Measurements from ENCODE around the gene MIPOL1. TPM values are rescaled to one million over a fixed set of nuclear protein-coding genes. Genes with fewer than 3 reads are reported as not detected.

MIPOL1 gene
- total and polyA plus RNA-seq, 2 of the 13 experiments (the other 11 are each of a cell fraction or from before 2014, with no cell fraction given), result 8.6 to 34.2 TPM

DNA sequence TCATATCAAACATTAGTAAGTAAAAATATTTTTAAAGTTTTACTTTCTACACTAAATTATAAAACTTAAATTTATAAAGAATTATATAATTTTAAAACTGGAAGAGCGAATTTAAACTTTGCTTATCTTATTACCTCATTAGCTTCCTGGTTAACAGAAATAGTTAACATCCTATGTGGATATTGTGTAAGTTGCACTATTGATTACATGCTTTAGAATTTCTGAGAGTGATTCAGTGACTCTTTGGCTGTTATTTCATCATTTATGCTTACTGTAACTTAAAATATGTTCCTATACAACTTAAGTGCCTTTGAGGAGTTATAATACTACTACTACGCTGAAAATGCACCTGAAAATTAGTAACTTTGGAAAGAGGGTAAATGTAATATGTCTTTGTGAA lies 295.9 kb downstream of the MIPOL1 start (continued):
- TF ChIP-seq, protein P1, sequence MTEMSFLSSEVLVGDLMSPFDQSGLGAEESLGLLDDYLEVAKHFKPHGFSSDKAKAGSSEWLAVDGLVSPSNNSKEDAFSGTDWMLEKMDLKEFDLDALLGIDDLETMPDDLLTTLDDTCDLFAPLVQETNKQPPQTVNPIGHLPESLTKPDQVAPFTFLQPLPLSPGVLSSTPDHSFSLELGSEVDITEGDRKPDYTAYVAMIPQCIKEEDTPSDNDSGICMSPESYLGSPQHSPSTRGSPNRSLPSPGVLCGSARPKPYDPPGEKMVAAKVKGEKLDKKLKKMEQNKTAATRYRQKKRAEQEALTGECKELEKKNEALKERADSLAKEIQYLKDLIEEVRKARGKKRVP (CRISPR knock-in tag; IDR thresholded peaks at IDR 0.05), result peak in 1 of 2 experiments; percentile 95; a peak in 2 of 4 replicates
- TF ChIP-seq RFX3 (CRISPR knock-in tag; IDR thresholded peaks at IDR 0.05) (no peak), SRSF1 (optimal IDR thresholded peaks at IDR 0.05; ENCODE audit: low read depth, low read length) (no peak), ZNF782 (CRISPR knock-in tag; IDR thresholded peaks at IDR 0.05; ENCODE audit: borderline replicate concordance) (no peak), ZNF652 (CRISPR knock-in tag; IDR thresholded peaks at IDR 0.05; ENCODE audit: borderline replicate concordance, low read depth) (peak; percentile 96), CBX2 (IDR thresholded peaks at IDR 0.05; ENCODE audit: low read depth, low read length) (no peak), CBX2 (CRISPR knock-in tag; IDR thresholded peaks at IDR 0.05; ENCODE audit: low read depth) (no peak), KAT8 (CRISPR knock-in tag; IDR thresholded peaks at IDR 0.05) (0 out of 2 replicates have a peak, but pooled peaks have one; percentile 39), ZNF10 (CRISPR knock-in tag; IDR thresholded peaks at IDR 0.05; ENCODE audit: borderline replicate concordance, low read depth) (no peak), JARID2 (CRISPR knock-in tag; IDR thresholded peaks at IDR 0.05; ENCODE audit: insufficient replicate concordance) (no peak), ATAD3A (CRISPR knock-in tag; IDR thresholded peaks at IDR 0.05) (no peak), MAZ (IDR thresholded peaks at IDR 0.05; ENCODE audit: borderline replicate concordance, low read depth, low read length) (no peak), MAZ (CRISPR knock-in tag; IDR thresholded peaks at IDR 0.05; ENCODE audit: low read depth) (0 out of 2 replicates have a peak, but pooled peaks have one; percentile 41), FOXC1 (CRISPR knock-in tag; IDR thresholded peaks at IDR 0.05; ENCODE audit: borderline replicate concordance) (no peak), SAP130 (CRISPR knock-in tag; IDR thresholded peaks at IDR 0.05; ENCODE audit: low read depth) (no peak), ZNF614 (CRISPR knock-in tag; IDR thresholded peaks at IDR 0.05; ENCODE audit: borderline replicate concordance) (no peak), CEBPB (IDR thresholded peaks at IDR 0.05; ENCODE audit: borderline replicate concordance, low read depth, low read length) (peak; percentile 96), TERF1 (CRISPR knock-in tag; IDR thresholded peaks at IDR 0.05) (no peak), ARID5B (CRISPR knock-in tag; IDR thresholded peaks at IDR 0.05) (peak; percentile 65)
- TF ChIP-seq, protein P2, sequence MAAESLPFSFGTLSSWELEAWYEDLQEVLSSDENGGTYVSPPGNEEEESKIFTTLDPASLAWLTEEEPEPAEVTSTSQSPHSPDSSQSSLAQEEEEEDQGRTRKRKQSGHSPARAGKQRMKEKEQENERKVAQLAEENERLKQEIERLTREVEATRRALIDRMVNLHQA (CRISPR knock-in tag; IDR thresholded peaks at IDR 0.05), result no peak
- TF ChIP-seq, protein P3, sequence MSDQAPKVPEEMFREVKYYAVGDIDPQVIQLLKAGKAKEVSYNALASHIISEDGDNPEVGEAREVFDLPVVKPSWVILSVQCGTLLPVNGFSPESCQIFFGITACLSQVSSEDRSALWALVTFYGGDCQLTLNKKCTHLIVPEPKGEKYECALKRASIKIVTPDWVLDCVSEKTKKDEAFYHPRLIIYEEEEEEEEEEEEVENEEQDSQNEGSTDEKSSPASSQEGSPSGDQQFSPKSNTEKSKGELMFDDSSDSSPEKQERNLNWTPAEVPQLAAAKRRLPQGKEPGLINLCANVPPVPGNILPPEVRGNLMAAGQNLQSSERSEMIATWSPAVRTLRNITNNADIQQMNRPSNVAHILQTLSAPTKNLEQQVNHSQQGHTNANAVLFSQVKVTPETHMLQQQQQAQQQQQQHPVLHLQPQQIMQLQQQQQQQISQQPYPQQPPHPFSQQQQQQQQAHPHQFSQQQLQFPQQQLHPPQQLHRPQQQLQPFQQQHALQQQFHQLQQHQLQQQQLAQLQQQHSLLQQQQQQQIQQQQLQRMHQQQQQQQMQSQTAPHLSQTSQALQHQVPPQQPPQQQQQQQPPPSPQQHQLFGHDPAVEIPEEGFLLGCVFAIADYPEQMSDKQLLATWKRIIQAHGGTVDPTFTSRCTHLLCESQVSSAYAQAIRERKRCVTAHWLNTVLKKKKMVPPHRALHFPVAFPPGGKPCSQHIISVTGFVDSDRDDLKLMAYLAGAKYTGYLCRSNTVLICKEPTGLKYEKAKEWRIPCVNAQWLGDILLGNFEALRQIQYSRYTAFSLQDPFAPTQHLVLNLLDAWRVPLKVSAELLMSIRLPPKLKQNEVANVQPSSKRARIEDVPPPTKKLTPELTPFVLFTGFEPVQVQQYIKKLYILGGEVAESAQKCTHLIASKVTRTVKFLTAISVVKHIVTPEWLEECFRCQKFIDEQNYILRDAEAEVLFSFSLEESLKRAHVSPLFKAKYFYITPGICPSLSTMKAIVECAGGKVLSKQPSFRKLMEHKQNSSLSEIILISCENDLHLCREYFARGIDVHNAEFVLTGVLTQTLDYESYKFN (CRISPR knock-in tag; conservative IDR thresholded peaks at IDR 0.05), result 0 out of 2 replicates have a peak, but pooled peaks have one; percentile 16
